ENCODE data around the gene RABEPK. TPM values are rescaled to one million over a fixed set of nuclear protein-coding genes. Genes with fewer than 3 reads are reported as not detected.

Gene RABEPK
- total and polyA plus RNA-seq, 10 of the 15 experiments (the other 5 are each of a cell fraction or from before 2014, with no cell fraction given): 26.9 to 59.8 (median 39.4) TPM

DNA sequence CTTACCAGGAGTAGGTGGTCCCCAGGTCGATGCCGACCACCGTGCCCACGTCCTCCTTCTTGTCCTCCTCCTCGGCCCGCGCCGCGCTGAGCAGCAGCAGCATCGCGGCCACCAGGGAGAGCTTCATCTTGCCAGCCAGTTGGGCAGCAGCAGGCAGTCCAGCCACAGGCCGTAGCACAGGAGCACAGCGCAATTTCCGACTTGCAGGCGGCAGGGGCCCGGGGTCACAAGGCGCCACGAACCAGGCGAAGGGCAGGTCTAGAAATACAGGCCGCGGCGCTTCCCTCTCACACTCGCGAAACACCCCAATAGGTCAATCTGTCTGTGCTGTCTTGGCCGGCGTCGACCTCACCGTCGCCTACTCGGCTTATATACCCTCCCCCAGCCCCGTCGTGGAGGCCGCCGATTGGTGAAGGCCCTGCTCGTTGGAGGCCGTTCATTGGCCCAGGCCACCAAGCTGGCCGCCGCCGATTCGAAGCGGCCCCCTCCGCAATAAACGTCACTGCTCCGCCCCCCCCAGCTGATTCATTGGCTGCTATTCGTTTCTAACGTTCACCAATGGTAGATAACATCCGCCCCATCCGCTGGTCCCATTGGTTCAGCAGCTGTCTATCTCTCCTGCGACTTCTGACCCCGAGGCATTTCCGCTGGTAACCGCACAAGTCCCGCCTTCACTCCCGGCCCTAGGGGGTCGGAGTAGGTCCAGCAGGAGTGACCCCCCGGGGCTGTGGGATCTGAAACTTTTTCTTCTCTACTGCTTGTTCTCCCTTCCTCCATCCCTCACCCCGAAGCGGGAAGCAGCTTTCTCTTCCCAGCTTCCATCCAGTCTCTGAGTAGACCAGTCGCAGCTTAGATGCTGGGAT is 40.9 kb downstream of the RABEPK start, which contains the start of gene HSPA5:
Gene HSPA5, minus strand, starts transcription at position 344 of the 863 bp plus-strand sequence. Its CDS starts 217 bp downstream, at position 127.
- Histone ChIP-seq H3K79me2 (ENCODE audit: control insufficient read depth, insufficient read depth, low read length) (peaks cover 57% of the 10 kb centered on the region), H3K36me3 (ENCODE audit: control insufficient read depth in 2 of 2, insufficient read depth in 2 of 2, low read length in 1 of 2) (peaks cover 10 to 30% of the 10 kb centered on the region in 2 experiments), H3K9me3 (replicated peaks; ENCODE audit: control insufficient read depth, insufficient read depth, low read length) (no peaks in the 10 kb centered on the region), H3K4me3 (peak within 1 kb of the TSS; percentile 95), H3K27ac (ENCODE audit: control insufficient read depth, insufficient read depth) (peak within 1 kb of the TSS; percentile 99), H3K9ac (ENCODE audit: control insufficient read depth, insufficient read depth, low read length) (peak within 1 kb of the TSS; percentile 100), H3K27me3 (replicated peaks in 1 of 2; ENCODE audit: control insufficient read depth in 2 of 2, insufficient read depth in 2 of 2, low read length in 1 of 2) (no peaks in the 10 kb centered on the region), H4K20me1 (ENCODE audit: control insufficient read depth, insufficient read depth) (0 out of 2 replicates have a peak, but pooled peaks cover 3% of the 10 kb centered on the region), H3K4me1 (ENCODE audit: control insufficient read depth, insufficient read depth, low read length) (peaks cover 6% of the 10 kb centered on the region), H3K4me2 (ENCODE audit: control insufficient read depth, insufficient read depth) (peak within 1 kb of the TSS; percentile 94), H2AFZ (ENCODE audit: control insufficient read depth, low read depth, low read length) (peak within 1 kb of the TSS; percentile 97)
- FAIRE-seq (peak; percentile 89), ATAC-seq (peak; percentile 95), DNase-seq (ENCODE audit: low read depth, low spot score) (peak; percentile 99)
- in situ Hi-C loops (cut with MboI) (no loop called here), intact Hi-C loops (cut with micrococcal nuclease; ENCODE audit: unreplicated experiment) (loop anchor here (2.0 to 5.0 kb wide), 2 partner anchors 20 to 379 kb away; partner anchors contain the start of genes ARPC5L, GAPVD1 and RPL35)
- no TSS peak for BruUV-seq (replicated peaks)
- under 1% methylated on average over 59 of the region's 59 CpGs for WGBS (ENCODE audit: insufficient coverage, insufficient replicate concordance, low lambda C conversion rate, missing lambda C conversion rate)
- ChIA-PET RAD21 (ENCODE audit: unreplicated experiment) (interaction anchor here (0.6 to 1.7 kb wide), 6 partner anchors 17 to 582 kb away, joined by 3 to 15 read pairs (median 4); partner anchors contain the start of gene GAPVD1), SMC1A (ENCODE audit: uncharacterized antibody, unreplicated experiment) (interaction anchor here (0.6 to 1.4 kb wide), 8 partner anchors 10 to 54 kb away, joined by 3 to 5 read pairs (median 3); no protein-coding TSS in a partner anchor), CTCF (interaction anchor here (0.6 to 1.4 kb wide), 7 partner anchors 15 to 130 kb away, joined by 3 to 13 read pairs (median 3); partner anchors contain the start of gene GAPVD1), POLR2A (interaction anchor here (0.6 to 3.8 kb wide), 26 partner anchors 9 to 1231 kb away, joined by 3 to 39 read pairs (median 4); partner anchors contain the start of genes ARPC5L, GAPVD1, NR6A1 and RABEPK)
- TF ChIP-seq JUND (IDR thresholded peaks at IDR 0.05; ENCODE audit: low read depth, low read length) (no peak), NR2C1 (IDR thresholded peaks at IDR 0.05) (peak; percentile 97), NR2F1 (conservative IDR thresholded peaks at IDR 0.05) (peak; percentile 84), NR2C2 (IDR thresholded peaks at IDR 0.05; ENCODE audit: borderline replicate concordance, control insufficient read depth, insufficient read length, low read depth) (peak; percentile 69), TCF7 (IDR thresholded peaks at IDR 0.05; ENCODE audit: borderline replicate concordance) (no peak), GABPA (IDR thresholded peaks at IDR 0.05; ENCODE audit: low read depth) (peak; percentile 95), ZNF384 (IDR thresholded peaks at IDR 0.05; ENCODE audit: borderline replicate concordance, low read depth, low read length) (no peak), STAT1 (conservative IDR thresholded peaks at IDR 0.05) (no peak), DPF2 (IDR thresholded peaks at IDR 0.05) (peak; percentile 93), FOXK2 (IDR thresholded peaks at IDR 0.05) (no peak), CBX5 (IDR thresholded peaks at IDR 0.05; ENCODE audit: low read depth) (no peak), TBL1XR1 (IDR thresholded peaks at IDR 0.05; ENCODE audit: low read depth, low read length) (peak; percentile 75), MYB (IDR thresholded peaks at IDR 0.05; ENCODE audit: borderline replicate concordance, low read depth, low read length) (no peak), ZSCAN29 (IDR thresholded peaks at IDR 0.05) (no peak), KAT2A (conservative IDR thresholded peaks at IDR 0.05; ENCODE audit: control insufficient read depth, low read depth, low read length) (no peak), SMC3 (IDR thresholded peaks at IDR 0.05; ENCODE audit: borderline replicate concordance, low read length) (no peak)
- TF ChIP-seq, protein P1, sequence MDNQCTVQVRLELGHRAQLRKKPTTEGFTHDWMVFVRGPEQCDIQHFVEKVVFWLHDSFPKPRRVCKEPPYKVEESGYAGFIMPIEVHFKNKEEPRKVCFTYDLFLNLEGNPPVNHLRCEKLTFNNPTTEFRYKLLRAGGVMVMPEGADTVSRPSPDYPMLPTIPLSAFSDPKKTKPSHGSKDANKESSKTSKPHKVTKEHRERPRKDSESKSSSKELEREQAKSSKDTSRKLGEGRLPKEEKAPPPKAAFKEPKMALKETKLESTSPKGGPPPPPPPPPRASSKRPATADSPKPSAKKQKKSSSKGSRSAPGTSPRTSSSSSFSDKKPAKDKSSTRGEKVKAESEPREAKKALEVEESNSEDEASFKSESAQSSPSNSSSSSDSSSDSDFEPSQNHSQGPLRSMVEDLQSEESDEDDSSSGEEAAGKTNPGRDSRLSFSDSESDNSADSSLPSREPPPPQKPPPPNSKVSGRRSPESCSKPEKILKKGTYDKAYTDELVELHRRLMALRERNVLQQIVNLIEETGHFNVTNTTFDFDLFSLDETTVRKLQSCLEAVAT (IDR thresholded peaks at IDR 0.05): peak; percentile 45; the same call in 1 of the 2 replicates
- TF ChIP-seq, protein P2, sequence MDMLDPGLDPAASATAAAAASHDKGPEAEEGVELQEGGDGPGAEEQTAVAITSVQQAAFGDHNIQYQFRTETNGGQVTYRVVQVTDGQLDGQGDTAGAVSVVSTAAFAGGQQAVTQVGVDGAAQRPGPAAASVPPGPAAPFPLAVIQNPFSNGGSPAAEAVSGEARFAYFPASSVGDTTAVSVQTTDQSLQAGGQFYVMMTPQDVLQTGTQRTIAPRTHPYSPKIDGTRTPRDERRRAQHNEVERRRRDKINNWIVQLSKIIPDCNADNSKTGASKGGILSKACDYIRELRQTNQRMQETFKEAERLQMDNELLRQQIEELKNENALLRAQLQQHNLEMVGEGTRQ (IDR thresholded peaks at IDR 0.05; ENCODE audit: borderline replicate concordance, low read depth, low read length): no peak
- TF ChIP-seq, protein P3, sequence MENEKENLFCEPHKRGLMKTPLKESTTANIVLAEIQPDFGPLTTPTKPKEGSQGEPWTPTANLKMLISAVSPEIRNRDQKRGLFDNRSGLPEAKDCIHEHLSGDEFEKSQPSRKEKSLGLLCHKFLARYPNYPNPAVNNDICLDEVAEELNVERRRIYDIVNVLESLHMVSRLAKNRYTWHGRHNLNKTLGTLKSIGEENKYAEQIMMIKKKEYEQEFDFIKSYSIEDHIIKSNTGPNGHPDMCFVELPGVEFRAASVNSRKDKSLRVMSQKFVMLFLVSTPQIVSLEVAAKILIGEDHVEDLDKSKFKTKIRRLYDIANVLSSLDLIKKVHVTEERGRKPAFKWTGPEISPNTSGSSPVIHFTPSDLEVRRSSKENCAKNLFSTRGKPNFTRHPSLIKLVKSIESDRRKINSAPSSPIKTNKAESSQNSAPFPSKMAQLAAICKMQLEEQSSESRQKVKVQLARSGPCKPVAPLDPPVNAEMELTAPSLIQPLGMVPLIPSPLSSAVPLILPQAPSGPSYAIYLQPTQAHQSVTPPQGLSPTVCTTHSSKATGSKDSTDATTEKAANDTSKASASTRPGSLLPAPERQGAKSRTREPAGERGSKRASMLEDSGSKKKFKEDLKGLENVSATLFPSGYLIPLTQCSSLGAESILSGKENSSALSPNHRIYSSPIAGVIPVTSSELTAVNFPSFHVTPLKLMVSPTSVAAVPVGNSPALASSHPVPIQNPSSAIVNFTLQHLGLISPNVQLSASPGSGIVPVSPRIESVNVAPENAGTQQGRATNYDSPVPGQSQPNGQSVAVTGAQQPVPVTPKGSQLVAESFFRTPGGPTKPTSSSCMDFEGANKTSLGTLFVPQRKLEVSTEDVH (IDR thresholded peaks at IDR 0.05; ENCODE audit: low read depth, partially characterized antibody): peak; percentile 75
